Gastrocnemius medialis (tissue), 4 donors: ENCODE results near the gene HRH2.

Source experiments
- CTCF ChIP-seq, 5 experiments: fragments of 450-650 bp in 3 of 5; fragments of 200-600 bp in 2 of 5; sonication (generic) in 2 of 5; IDR thresholded peaks in 4 of 5; conservative IDR thresholded peaks in 1 of 5; 1 replicate in 4 of 5; 2 replicates in 1 of 5; pipeline ENCODE4 v1.5.1; 2016 to 2019; ENCODE audit warnings: antibody characterized with exemption in 5 of 5, mild to moderate bottlenecking in 3 of 5, moderate library complexity in 3 of 5
- POLR2A ChIP-seq, 2 donors: fragments of 450-650 bp; IDR thresholded peaks; one replicate each; pipeline ENCODE4 v1.6.1; 2017; ENCODE audit warnings: antibody characterized with exemption in 2 of 2, mild to moderate bottlenecking in 2 of 2, moderate library complexity in 2 of 2

- no peak for TF ChIP-seq POLR2A (IDR thresholded peaks at IDR 0.05)
- TF ChIP-seq CTCF (IDR thresholded peaks at IDR 0.05 in 4 of 5, conservative IDR thresholded peaks at IDR 0.05 in 1 of 5) = no peak
Observed at GRCh38 chr5:175690586-175690985, 32.7 kb downstream of the HRH2 start.
